Neuron (in vitro differentiated cells): ENCODE measurements around the gene ASB15.

Experiments used
- H2AFZ ChIP-seq: one replicate; pipeline ENCODE4 v1.6.1; 2013; ENCODE audit warnings: low read depth, mild to moderate bottlenecking, inconsistent platforms, low read length, moderate library complexity
- H3K27me3 ChIP-seq: one replicate; pipeline ENCODE4 v1.6.1; 2013; ENCODE audit warnings: low read length; ENCODE audit not compliant: insufficient read depth
- H3K36me3 ChIP-seq: one replicate; pipeline ENCODE4 v1.6.1; 2013; ENCODE audit warnings: low read length; ENCODE audit not compliant: insufficient read depth
- H3K4me1 ChIP-seq: one replicate; pipeline ENCODE4 v1.6.1; 2013; ENCODE audit warnings: low read length; ENCODE audit not compliant: insufficient read depth
- H3K4me3 ChIP-seq: 2 replicates; pipeline ENCODE4 v1.5.1; 2013; ENCODE audit warnings: mild to moderate bottlenecking, low read length, moderate library complexity
- H3K9me3 ChIP-seq: one replicate; pipeline ENCODE4 v1.6.1; 2013; ENCODE audit warnings: low read length

ASB15 gene

DNA sequence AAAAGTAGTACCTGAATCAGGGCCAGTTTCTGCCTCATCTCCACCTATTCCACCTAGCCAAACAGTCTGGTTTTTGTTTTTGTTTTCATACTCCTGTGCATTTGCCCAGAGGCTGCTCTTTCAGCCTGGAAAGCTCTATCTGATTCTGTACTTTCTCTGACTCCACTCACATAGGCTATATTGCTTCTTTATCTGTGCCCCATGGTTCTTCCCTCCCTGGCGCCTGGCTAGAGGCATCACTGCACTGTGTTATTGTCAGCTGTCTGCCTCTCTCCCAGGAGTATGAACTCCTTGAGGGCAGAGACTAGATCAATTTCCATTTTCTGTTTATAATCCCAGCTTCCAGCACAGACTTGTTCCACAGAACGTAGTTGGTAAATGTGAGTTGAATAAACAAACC, 49.0 kb downstream of the ASB15 start:
- H3K9me3 ChIP-seq: no peaks in the 10 kb centered on the region
- no peaks in the 10 kb centered on the region for H3K36me3 ChIP-seq
- peaks cover 2% of the 10 kb centered on the region for H3K4me1 ChIP-seq
- peaks cover 5% of the 10 kb centered on the region for H3K27me3 ChIP-seq
- H3K4me3 ChIP-seq: no peak overlapping the region
- H2AFZ ChIP-seq: no peak overlapping the region

DNA sequence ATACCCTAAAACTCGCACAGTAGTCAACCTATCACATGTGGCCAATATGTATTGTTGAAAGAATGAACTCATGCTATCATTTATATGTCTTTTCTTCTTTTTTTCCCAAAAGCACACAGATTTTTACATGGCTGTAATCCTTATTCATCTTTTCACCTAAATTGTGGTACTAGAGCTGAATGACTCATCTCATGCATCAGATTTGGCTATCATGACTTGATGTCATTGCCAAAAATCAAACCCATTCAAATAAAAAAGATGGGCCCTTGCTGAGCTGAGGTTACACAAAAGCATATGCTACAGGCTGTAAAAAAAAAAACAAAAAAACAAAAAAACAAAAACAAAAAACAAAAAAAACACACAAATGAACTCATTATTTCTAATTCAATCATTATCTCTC, 50.8 kb downstream of the ASB15 start:
- no peak overlapping the region for H3K4me3 ChIP-seq
- H3K36me3 ChIP-seq: no peaks in the 10 kb centered on the region
- H2AFZ ChIP-seq: no peak overlapping the region
- peaks cover 3% of the 10 kb centered on the region for H3K27me3 ChIP-seq
- no peaks in the 10 kb centered on the region for H3K4me1 ChIP-seq
- H3K9me3 ChIP-seq: no peaks in the 10 kb centered on the region

DNA sequence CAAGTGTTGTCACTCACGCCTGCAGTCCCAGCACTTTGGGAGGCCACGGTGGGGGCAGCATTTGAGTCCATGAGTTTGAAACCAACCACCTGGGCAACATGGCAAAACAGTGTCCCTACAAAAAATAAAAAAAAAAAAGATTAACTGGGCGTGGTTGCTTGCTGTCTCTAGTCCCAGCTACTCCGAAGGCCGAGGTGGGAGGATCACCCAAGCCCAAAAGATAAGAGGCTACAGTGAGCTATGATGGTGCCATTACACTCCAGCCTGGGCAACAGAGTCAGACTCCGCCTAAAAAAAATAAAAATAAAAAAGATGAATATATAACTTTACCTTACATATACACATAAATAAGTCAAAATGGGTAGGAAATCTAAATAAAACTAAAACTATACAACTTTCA, 51.5 kb downstream of the ASB15 start:
- Histone ChIP-seq H3K4me1 (no peaks in the 10 kb centered on the region), H3K4me3 (no peak overlapping the region), H3K36me3 (no peaks in the 10 kb centered on the region), H3K9me3 (no peaks in the 10 kb centered on the region), H3K27me3 (peaks cover 3% of the 10 kb centered on the region), H2AFZ (no peak overlapping the region)

DNA sequence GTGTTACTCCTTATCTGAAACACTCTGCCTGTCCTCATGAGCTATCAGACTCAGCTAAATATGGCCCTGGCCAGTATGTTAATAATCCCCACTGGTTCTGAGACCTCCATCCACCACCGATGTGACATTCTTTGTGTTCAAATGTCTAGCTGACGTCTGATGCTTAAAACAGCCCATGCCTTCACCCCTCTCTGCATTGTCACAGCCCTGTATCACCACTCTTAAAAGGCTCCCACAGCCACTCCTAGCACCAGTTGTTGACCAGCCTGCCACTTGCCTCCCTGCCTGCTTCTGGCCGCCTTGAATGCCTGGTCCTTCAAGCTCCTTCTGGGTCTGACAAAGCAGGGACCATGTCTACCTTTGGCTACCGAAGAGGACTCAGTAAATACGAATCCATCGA, 54.0 kb downstream of the ASB15 start, which contains the start of gene LMOD2:
TSS of gene LMOD2 (plus strand) at position 253 of the 400 bp plus-strand sequence. CDS start at position 351, 98 bp downstream.
- Histone ChIP-seq H3K36me3 (no peaks in the 10 kb centered on the region), H3K27me3 (no peaks in the 10 kb centered on the region), H2AFZ (no peak within 1 kb of the TSS), H3K9me3 (no peaks in the 10 kb centered on the region), H3K4me3 (no peak within 1 kb of the TSS), H3K4me1 (peaks cover 10% of the 10 kb centered on the region)

DNA sequence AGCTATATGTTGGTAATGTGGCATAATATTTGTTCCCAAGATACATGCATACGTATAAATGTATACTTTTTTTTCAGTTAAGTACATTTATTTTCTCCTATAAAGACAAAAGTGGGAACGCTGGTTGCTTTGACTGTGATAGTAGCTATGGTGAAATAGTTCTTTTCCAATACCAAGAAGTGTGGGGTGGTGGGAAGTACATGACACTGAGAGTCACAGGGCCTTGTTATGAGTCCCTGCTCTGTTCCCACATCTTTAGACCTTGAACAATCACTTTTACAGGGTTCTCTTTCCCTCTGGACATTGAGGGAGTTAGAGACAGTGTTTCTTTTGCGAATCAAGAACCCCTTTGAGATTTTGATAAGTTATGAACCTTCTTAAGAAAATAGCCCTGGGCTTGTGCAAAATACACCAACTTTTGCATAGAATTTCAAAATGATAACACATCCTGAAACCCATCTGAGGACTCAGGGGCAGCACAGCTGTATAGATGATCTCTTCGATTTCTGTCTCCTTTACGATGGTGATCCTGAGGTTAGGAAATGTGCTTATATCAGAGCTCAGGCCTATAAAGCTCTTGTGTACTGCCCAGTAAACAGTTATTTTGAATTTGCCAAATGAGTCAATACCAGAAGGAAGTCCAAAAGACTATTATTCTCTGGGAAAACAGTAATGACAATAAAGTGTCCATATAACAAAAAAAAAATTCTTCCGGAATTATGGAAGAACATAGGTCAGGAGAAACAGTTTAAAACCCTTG, 55.1 kb downstream of the ASB15 start:
- H3K27me3 ChIP-seq: no peaks in the 10 kb centered on the region
- no peak overlapping the region for H2AFZ ChIP-seq
- no peak overlapping the region for H3K4me3 ChIP-seq
- H3K4me1 ChIP-seq: peaks cover 11% of the 10 kb centered on the region
- no peaks in the 10 kb centered on the region for H3K36me3 ChIP-seq
- H3K9me3 ChIP-seq: no peaks in the 10 kb centered on the region

DNA sequence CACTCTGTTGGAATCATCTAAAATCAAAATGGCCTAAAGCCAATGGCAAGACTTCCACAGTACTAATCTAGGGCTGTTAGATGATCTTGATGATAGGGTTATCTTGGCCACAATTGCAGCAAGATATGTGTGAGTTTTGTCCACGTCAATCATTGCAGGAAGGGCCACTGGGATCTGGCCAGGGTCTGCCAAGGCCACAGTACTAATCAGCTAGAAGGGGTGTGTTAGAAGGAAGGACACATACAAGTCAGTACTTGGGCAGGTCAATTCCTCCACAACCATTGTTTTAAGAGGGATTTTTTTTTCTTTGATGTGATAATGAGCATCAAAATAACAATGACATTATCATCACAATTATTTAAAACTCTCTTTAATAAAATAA, 55.7 kb downstream of the ASB15 start:
- Histone ChIP-seq H3K27me3 (no peaks in the 10 kb centered on the region), H3K4me3 (no peak overlapping the region), H3K9me3 (no peaks in the 10 kb centered on the region), H3K36me3 (no peaks in the 10 kb centered on the region), H2AFZ (no peak overlapping the region), H3K4me1 (peaks cover 11% of the 10 kb centered on the region)

DNA sequence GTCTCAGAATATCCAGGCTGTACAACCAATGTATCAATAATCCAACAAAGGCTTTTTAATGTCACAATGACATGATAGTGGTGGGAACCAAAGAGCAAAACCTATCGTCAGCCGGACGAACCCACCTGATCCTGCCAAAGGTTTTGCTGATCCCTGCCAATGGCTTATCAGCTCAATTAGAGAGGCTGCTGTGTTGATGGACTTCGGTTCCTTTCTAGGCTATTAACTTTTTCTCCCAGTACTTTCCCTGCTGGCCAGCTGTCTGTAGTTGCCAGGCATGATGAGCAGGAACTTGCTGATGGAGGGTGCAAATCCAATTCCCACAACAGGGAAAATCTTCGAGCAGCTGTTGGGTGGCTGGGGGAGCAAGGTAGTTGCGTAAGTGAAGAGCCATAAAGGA, 56.4 kb downstream of the ASB15 start:
- Histone ChIP-seq H3K36me3 (no peaks in the 10 kb centered on the region), H3K4me3 (no peak overlapping the region), H2AFZ (no peak overlapping the region), H3K9me3 (no peaks in the 10 kb centered on the region), H3K4me1 (peaks cover 11% of the 10 kb centered on the region), H3K27me3 (no peaks in the 10 kb centered on the region)

DNA sequence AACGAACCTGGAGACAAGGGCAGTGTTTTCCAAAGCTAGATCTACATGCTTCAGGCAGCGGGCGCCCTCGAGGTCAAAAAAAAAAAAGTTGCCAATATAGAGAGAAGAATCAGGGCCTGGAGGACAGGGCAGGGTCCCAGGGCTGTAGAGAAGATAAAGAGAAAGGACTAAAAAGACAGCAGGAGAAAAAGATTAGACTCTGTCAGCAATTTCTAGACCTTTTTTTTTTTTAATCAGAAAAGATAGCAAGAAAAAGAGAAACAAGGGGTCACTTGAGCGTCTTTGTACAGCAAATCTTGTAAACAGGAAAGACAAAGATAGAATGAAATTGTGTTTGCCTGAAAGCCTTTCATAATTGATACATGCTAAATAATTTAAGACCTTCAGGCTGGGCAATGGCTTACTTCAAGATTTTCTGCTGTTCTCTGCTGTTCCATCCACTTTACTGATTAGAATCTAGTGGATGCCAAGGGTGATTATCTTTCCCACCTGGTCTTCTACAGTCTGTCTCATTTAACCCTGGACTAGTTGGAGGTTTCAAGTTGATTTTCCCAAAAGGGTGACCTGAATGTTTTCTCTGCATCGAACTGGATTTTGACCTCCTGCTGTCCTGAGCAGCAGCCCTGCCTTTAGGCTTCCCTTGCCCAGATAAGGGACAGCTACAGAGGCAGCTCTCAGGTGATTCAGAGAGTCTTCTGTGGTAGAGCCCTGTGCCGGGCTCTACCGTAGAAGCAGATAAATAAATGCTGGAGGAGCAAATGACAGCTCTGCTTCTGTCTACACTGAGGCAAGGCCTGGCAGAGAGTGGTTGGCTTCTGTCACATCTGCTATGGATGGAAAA, 59.1 kb downstream of the ASB15 start:
- Histone ChIP-seq H3K9me3 (no peaks in the 10 kb centered on the region), H3K36me3 (no peaks in the 10 kb centered on the region), H3K4me3 (no peak overlapping the region), H3K4me1 (peaks cover 11% of the 10 kb centered on the region), H2AFZ (no peak overlapping the region), H3K27me3 (no peaks in the 10 kb centered on the region)

DNA sequence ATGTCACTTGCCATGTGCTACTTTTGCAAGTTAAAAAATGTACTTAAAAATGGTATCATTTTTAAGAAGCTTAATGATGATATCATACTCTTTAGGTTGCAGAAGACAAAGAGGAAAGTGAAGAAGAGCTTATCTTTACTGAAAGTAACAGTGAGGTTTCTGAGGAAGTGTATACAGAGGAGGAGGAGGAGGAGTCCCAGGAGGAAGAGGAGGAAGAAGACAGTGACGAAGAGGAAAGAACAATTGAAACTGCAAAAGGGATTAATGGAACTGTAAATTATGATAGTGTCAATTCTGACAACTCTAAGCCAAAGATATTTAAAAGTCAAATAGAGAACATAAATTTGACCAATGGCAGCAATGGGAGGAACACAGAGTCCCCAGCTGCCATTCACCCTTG, 60.1 kb downstream of the ASB15 start:
- Histone ChIP-seq H3K36me3 (no peaks in the 10 kb centered on the region), H2AFZ (no peak overlapping the region), H3K4me3 (no peak overlapping the region), H3K27me3 (no peaks in the 10 kb centered on the region), H3K9me3 (no peaks in the 10 kb centered on the region), H3K4me1 (peaks cover 11% of the 10 kb centered on the region)

DNA sequence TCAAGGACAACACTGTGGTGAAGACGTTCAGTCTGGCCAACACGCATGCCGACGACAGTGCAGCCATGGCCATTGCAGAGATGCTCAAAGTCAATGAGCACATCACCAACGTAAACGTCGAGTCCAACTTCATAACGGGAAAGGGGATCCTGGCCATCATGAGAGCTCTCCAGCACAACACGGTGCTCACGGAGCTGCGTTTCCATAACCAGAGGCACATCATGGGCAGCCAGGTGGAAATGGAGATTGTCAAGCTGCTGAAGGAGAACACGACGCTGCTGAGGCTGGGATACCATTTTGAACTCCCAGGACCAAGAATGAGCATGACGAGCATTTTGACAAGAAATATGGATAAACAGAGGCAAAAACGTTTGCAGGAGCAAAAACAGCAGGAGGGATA, 60.7 kb downstream of the ASB15 start:
- Histone ChIP-seq H3K36me3 (no peaks in the 10 kb centered on the region), H3K27me3 (no peaks in the 10 kb centered on the region), H3K9me3 (no peaks in the 10 kb centered on the region), H2AFZ (no peak overlapping the region), H3K4me1 (peaks cover 11% of the 10 kb centered on the region), H3K4me3 (no peak overlapping the region)

DNA sequence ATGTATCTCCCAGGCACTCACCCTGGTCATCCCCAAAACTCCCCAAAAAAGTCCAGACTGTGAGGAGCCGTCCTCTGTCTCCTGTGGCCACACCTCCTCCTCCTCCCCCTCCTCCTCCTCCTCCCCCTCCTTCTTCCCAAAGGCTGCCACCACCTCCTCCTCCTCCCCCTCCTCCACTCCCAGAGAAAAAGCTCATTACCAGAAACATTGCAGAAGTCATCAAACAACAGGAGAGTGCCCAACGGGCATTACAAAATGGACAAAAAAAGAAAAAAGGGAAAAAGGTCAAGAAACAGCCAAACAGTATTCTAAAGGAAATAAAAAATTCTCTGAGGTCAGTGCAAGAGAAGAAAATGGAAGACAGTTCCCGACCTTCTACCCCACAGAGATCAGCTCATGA, 61.1 kb downstream of the ASB15 start:
- no peaks in the 10 kb centered on the region for H3K27me3 ChIP-seq
- H3K36me3 ChIP-seq: no peaks in the 10 kb centered on the region
- no peak overlapping the region for H2AFZ ChIP-seq
- H3K4me3 ChIP-seq: no peak overlapping the region
- peaks cover 11% of the 10 kb centered on the region for H3K4me1 ChIP-seq
- H3K9me3 ChIP-seq: no peaks in the 10 kb centered on the region

DNA sequence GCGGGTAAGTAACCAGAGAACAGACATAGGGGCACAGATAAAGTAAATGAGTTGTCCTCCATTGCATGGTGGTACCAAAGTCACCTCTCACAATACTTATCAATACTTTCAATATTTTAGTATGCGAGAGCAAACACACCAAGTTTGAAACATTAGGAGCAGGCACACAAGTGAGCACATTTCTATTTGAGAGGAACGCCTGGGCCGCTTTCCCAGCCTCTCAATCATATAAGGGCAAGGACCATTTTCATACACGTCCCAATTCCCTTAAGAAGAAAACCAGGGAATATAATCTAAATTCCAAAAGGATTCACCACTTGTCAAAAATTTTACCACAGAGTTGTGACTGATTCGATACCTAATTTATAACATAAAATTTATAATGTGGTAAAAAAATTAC, 61.6 kb downstream of the ASB15 start:
- Histone ChIP-seq H3K4me3 (no peak overlapping the region), H3K27me3 (no peaks in the 10 kb centered on the region), H3K9me3 (no peaks in the 10 kb centered on the region), H3K4me1 (peaks cover 11% of the 10 kb centered on the region), H2AFZ (no peak overlapping the region), H3K36me3 (no peaks in the 10 kb centered on the region)

DNA sequence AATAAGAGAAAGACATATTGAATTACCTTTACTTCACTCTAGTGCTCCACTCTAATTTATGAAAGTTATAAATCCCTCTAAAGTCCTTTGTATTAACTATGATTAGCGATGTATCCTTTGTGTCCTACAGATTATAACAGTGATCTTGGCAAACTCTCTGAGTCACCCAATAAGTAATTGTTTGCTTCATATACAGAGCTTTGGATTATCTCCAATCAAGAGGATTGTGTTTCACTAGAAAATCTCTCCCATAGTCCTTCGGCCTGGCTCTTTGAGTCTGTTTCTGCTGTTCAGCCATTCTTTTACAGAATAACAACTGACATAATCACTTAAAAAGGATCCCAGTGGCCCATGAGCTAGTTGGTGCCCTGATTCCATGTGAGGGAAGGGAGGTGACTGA, 63.5 kb downstream of the ASB15 start:
- Histone ChIP-seq H3K4me3 (no peak overlapping the region), H2AFZ (no peak overlapping the region), H3K9me3 (no peaks in the 10 kb centered on the region), H3K36me3 (no peaks in the 10 kb centered on the region), H3K27me3 (no peaks in the 10 kb centered on the region), H3K4me1 (peaks cover 6% of the 10 kb centered on the region)
